ENCODE data around the gene MLLT10. TPM values are rescaled to one million over a fixed set of nuclear protein-coding genes. Genes with fewer than 3 reads are reported as not detected.

MLLT10 gene
- total RNA-seq, 1 experiment from 2014 or later: 45.2 TPM

GRCh38 chr10:21757185-21757901 is 223.3 kb downstream of the MLLT10 start:
- ChIA-PET CTCF (no interaction called here), RAD21 (ENCODE audit: low non-redundant PET in 1 of 2, low total read pairs in 2 of 2, uncharacterized antibody in 2 of 2, unreplicated experiment in 2 of 2) (no interaction called here), POLR2A (no interaction called here)
- Histone ChIP-seq H3K9ac (ENCODE audit: low read length) (no peak overlapping the region), H3K4me3 (replicated peaks in 1 of 2; ENCODE audit: low read depth in 1 of 2, low read length in 2 of 2) (no peak overlapping the region), H3K27me3 (ENCODE audit: insufficient read depth, low read length) (no peaks in the 10 kb centered on the region), H2AFZ (ENCODE audit: low read depth, low read length, poor library complexity, severe bottlenecking) (no peak overlapping the region), H3K36me3 (ENCODE audit: control insufficient read depth in 1 of 2, insufficient read depth in 2 of 2, low read length in 2 of 2) (no peaks in the 10 kb centered on the region), H3K4me1 (ENCODE audit: control insufficient read depth in 1 of 2, insufficient read depth in 2 of 2, low read length in 2 of 2) (peaks cover 2 to 9% of the 10 kb centered on the region in 2 experiments; a peak in 3 of 4 replicates), H3K27ac (ENCODE audit: low read depth, low read length) (no peak overlapping the region), H3K79me2 (ENCODE audit: insufficient read depth, low read length) (no peaks in the 10 kb centered on the region), H3K4me2 (ENCODE audit: low read length) (no peak overlapping the region), H3K9me3 (ENCODE audit: control insufficient read depth in 1 of 2, insufficient read depth in 1 of 2, low read depth in 1 of 2, low read length in 2 of 2) (no peaks in the 10 kb centered on the region), H4K20me1 (ENCODE audit: insufficient read depth) (no peaks in the 10 kb centered on the region), H3K9me2 (ENCODE audit: insufficient read depth) (no peaks in the 10 kb centered on the region)
- TF ChIP-seq RAD21 (IDR thresholded peaks at IDR 0.05; ENCODE audit: low read depth) (no peak), POLR2A (IDR thresholded peaks at IDR 0.05; ENCODE audit: borderline replicate concordance, extremely low read depth, insufficient read depth, insufficient read length) (no peak), SRF (IDR thresholded peaks at IDR 0.05; ENCODE audit: low read depth) (no peak), CEBPB (IDR thresholded peaks at IDR 0.05; ENCODE audit: low read depth) (no peak), ELF1 (IDR thresholded peaks at IDR 0.05; ENCODE audit: borderline replicate concordance, low read depth) (no peak), POLR2AphosphoS5 (IDR thresholded peaks at IDR 0.05; ENCODE audit: low read depth, low read length) (no peak), JUND (IDR thresholded peaks at IDR 0.05) (no peak), SIN3A (IDR thresholded peaks at IDR 0.05; ENCODE audit: low read depth) (no peak), EGR1 (IDR thresholded peaks at IDR 0.05; ENCODE audit: low read depth) (no peak)
- intact Hi-C loops (cut with micrococcal nuclease): no loop called here
- ATAC-seq: no peak
- no TSS peak for BruUV-seq (replicated peaks)
- no peak for DNase-seq (ENCODE audit: low read depth, low spot score)

DNA sequence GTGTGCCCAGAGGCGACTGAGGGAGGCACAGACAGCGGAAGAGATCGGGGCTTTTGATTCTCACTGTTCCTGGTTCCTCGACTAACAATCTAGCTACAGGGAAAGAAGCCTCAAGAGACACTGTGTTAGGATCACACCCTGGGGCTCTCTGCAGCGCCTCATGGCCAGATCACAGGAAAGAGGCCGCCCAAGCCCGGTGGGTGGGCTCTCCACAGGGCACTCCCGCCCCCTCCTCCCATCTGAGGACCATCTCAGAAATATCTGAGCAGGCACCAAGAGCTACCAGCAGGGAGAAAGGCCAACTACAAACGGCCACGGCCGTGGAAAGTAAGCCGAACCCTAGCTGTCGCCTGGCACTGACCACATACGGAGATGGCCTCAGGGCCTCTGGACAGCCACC is 224.2 kb downstream of the MLLT10 start:
- no peak overlapping the region for H3K4me2 ChIP-seq (ENCODE audit: low read length)
- TF ChIP-seq ZFX (IDR thresholded peaks at IDR 0.05): no peak
- TF ChIP-seq ELF1 (IDR thresholded peaks at IDR 0.05; ENCODE audit: borderline replicate concordance, low read depth): no peak
- POLR2A ChIA-PET: no interaction called here

More for the DNA sequence above, 224.2 kb downstream of the MLLT10 start:
- RAD21 ChIA-PET (ENCODE audit: low non-redundant PET in 1 of 2, low total read pairs in 2 of 2, uncharacterized antibody in 2 of 2, unreplicated experiment in 2 of 2): no interaction called here
- intact Hi-C loops (cut with micrococcal nuclease): no loop called here
- ATAC-seq (no peak), DNase-seq (ENCODE audit: low read depth, low spot score) (no peak)
- CTCF ChIA-PET: no interaction called here
- Histone ChIP-seq H3K36me3 (ENCODE audit: control insufficient read depth in 1 of 2, insufficient read depth in 2 of 2, low read length in 2 of 2) (no peaks in the 10 kb centered on the region), H3K9me3 (ENCODE audit: control insufficient read depth in 1 of 2, insufficient read depth in 1 of 2, low read depth in 1 of 2, low read length in 2 of 2) (no peaks in the 10 kb centered on the region), H3K4me1 (ENCODE audit: control insufficient read depth in 1 of 2, insufficient read depth in 2 of 2, low read length in 2 of 2) (peaks cover 0 to 4% of the 10 kb centered on the region in 2 experiments; a peak in 1 of 4 replicates), H3K9ac (ENCODE audit: low read length) (no peak overlapping the region), H2AFZ (ENCODE audit: low read depth, low read length, poor library complexity, severe bottlenecking) (no peak overlapping the region), H4K20me1 (ENCODE audit: insufficient read depth) (no peaks in the 10 kb centered on the region), H3K27me3 (ENCODE audit: insufficient read depth, low read length) (no peaks in the 10 kb centered on the region), H3K79me2 (ENCODE audit: insufficient read depth, low read length) (no peaks in the 10 kb centered on the region), H3K27ac (ENCODE audit: low read depth, low read length) (no peak overlapping the region), H3K9me2 (ENCODE audit: insufficient read depth) (no peaks in the 10 kb centered on the region), H3K4me3 (replicated peaks in 1 of 2; ENCODE audit: low read depth in 1 of 2, low read length in 2 of 2) (no peak overlapping the region)
- BruUV-seq (replicated peaks): no TSS peak
